HG03354 (cell line): Measurements from ENCODE around the gene ALG8.
"Not testable (repeated sequence)": the region's sequence is repeated elsewhere in the genome, so short reads cannot be mapped to it uniquely, and the experiment has no call there.

ENCODE experiments used
- ATAC-seq: cut with Tn5 transposase; IDR thresholded peaks from one replicate; pipeline ENCODE4 v1.9.1; 2021; ENCODE audit warnings: mild to moderate bottlenecking; ENCODE audit not compliant: unreplicated experiment, poor library complexity, severe bottlenecking

ALG8 gene

DNA sequence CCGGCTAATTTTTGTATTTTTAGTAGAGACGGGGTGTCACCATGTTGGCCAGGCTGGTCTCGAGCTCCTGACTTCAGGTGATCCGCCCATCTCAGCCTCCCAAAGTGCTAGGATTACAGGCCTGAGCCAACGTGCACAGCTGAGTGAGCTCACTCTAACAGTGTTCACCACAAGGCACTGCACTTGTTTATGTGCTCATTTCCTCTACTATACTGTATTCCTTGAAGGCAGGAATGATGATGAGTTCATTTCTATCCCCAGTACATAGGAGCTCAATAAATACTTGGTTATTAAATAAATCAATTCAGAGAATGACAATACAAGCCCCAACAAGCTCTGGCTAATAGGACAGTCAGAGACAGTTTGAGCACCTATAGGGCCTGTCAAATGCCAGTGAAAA lies 29.1 kb downstream of the ALG8 start:
- no peak for ATAC-seq

DNA sequence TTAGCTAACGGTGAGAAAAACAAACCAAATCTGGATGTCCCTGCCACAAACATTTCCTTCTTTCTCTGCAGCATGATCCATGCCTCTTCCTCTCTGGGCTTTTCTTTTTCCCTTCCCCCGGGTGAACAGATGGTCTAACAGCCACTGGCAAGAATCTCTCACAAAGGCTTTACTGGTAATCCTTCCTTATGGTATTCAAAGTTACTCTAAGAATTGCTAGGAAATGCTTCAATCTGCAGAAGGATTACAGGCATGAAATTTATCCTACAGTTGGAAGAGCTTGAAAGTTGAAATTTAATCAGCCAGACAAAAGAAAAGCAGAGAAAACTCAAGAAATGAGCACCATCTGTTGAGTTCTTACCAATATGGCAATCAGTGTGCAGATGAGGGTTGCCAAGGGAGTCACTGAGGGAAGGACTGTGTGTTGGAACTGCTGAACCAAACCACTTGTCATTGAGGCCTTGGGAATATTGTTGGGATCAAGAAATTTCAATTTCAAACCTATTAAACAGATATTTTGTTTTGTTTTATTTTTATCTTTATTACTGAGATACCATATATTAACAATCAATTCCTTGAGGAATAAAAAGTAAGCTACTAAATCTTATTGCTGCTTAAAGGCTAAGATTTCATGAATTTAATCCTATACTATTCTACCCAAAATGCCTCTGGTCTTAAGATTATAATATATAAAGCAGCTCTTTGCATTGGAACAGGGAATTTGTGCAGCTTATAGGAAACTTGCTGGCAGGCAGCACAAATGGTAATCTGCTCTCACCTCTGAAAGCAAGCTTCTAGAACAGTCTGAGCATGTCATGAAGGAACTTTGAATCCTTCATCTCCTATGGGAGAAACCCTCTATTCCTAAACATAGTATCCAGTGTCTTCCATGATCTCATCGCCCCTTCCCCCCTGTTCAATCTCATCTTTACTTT lies 30.1 kb downstream of the ALG8 start:
- ATAC-seq, result no peak

DNA sequence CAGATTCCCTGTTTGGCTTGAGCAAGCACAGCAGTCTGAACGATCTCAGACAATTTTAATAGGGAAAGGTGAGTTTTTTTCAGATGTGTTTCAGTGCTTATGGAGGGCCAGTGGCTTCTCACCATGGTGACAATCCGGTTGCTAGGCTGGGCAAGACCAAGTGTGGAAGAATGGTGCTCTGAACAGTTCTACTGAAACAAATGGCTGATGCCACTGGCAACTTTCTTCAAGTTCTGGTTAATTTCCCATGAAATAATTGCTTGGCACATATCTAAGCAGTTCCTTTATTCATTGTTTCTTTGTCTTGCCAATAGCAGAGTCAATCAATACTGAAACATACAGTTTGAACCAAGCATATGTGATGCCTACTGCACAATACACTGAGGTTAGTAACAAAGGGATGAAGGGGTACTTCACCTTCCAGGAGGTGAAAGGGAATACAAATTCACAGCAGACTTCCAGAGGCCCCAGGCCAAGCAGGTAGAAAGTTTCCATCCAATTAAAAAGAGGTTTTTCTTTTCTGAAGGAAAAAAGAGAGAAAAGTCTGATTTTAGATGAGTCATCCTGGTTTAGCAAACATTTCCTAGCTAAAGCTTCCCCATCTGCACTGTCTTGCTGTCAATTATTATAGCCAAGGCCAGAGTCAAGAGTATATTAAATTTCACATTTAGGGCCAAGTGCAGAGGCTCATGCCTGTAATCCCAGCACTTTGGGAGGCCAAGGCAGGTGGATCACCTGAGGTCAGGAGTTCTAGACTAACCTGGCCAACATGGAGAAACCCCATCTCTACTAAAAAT lies 38.6 kb downstream of the ALG8 start:
- no peak for ATAC-seq

DNA sequence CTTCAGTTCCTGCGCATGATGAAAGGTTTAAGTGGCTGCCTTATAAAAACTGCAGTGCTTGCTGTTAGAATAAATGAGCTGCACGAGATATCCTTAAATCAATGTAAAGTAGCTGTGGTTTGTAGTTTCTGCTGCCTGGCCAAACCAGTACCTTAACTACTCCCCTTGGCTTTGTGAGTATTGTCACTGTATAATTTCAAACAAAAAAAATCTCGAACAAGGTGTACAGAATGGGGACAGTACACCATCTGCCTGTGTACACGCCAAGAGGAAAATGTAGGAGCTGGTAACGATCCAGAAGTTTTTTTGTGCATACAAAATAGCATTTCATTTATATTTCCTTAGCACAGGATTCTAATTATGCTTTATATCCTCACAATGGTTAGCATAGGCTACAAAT lies 39.2 kb downstream of the ALG8 start:
- no peak for ATAC-seq

DNA sequence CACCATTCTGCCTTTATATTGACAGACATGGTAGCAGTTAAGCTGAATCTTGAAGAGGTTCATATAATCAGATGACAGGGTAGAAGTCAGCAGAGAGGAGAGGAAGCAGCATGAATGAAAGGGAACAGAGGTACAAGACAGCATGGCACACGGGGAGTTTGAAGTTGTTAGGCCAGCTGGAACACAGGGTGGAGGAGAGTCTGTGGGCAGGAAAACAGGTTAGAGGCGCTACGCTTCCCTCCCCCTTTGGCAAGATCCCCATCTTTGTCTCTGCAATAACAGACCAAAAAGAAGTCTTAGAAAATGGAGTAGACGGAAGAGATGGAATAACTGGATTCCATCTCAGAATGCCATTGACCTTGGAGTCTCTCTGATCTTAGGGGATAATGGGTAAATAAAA lies 39.8 kb downstream of the ALG8 start:
- no peak for ATAC-seq

DNA sequence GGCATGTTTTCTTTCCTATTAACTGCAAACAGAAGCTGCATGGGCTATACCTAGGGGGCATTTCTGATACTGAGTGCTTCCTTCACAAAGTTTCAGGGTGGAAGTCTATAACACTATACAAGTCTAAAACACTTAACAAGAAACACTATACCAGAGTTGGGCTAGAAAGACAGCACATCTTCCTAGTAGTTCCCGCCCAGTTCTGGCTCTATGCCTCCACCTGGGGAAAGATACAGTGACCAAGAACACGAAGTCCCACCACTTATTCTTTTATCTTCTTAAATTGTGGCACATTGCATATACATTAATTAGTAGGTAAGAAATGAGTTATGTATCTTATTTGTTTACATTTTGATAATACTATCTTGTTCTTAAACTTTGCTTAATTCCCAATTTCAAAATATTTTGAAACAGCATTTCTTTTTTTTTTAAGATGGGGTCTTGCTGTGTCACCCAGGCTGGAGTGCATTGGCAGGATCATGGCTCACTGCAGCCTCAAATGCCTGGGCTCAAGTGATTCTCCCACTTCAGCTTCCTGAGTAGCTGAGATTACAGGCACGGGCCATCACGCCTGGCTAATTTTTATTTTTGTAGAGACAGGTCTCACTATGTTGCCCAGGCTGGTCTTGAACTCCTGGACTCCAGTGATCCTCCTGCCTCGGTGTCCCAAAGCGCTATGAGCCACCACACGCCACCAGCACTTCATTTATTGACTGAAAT lies 41.6 kb downstream of the ALG8 start:
- no peak for ATAC-seq

DNA sequence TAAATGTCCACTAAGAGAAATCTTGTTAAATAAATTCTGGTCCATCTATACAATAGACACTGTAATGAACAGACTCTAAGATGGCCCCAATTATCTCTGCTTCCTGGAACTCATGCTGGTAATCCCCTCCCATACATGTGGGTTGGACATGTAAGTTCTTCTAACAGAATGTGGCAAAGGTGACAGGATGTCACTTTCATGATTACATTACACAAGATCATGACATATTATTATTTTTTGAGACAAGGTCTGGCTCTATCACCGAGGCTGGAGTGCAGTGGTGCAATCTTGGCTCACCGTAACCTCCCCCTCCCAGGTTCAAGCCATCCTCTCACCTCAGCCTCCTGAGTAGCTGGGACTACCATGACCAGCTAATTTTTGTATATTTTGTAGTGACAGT lies 45.2 kb downstream of the ALG8 start:
- no peak for ATAC-seq

DNA sequence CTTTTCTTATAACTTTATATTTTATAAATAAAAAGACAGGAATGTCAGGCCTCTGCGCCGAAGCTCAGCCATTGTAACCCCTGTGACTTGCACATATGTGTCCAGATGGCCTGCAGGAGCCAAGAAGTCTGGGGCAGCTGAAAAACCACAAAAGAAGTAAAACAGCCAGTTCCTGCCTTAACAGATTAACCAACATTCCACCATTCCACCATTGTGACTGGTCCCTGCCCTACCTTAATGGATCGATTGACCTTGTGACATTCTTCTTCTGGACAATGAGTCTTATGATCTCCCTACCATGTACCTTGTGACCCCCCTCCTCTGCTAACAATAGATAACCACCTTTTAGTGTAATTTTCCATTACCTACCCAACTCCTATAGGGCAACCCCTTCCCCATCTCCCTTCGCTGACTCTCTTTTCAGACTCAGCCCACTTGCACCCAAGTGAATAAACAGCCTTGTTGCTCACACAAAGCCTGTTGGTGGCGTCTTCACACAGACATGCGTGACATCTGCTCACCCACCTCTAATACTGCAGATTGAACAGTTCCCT lies 52.8 kb downstream of the ALG8 start:
- not testable (repeated sequence) for ATAC-seq

DNA sequence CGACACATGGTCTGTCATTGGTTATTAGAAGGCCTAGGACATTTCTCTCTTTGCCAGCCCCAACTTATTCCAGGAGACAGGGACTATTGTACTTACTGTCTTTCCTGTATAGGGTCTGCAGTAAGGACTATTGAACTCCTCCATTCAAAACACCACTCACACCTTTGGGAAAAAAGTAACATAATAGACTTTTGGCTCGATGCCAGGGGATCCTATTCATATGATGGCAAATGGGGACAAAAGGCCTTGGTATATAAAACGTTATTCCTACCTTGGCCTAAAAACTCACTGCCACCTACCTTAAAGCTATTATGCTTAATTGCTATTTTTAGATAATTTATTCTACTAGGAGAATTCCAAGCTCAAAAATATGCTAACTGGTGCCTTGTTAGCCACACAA lies 53.5 kb downstream of the ALG8 start:
- no peak for ATAC-seq

DNA sequence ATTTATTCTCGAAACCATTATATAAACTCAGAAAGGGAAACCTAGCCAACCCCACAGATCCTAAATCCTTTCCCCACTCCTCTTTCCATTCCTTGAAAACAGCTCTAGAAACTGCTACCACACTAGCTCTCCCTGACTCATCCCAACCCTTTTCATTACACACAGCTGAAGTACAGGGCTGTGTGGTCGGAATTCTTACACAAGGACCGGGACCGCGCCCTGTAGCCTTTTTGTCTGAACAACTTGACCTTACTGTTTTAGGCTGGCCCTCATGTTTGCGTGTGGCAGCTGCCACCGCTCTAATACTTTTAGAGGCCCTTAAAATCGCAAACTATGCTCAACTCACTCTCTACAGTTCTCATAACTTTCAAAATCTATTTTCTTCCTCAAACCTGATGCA lies 54.9 kb downstream of the ALG8 start:
- ATAC-seq, result not testable (repeated sequence)

DNA sequence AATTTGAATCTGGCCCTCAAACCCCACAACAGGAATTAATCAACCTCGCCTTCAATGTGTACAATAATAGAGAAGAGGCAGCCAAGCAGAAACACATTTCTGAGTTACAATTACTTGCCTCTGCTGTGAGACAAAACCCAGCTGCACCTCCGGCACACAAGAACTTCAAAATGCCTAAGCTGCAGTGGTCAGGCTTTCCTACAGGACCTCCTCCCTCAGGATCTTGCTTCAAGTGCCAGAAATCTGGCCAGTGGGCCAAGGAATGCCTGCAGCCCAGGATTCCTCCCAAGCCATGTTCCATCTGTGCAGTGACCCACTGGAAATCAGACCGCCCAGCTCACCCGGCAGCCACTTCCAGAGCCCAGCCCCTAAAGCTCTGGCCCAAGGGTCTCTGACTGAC lies 56.4 kb downstream of the ALG8 start:
- no peak for ATAC-seq

DNA sequence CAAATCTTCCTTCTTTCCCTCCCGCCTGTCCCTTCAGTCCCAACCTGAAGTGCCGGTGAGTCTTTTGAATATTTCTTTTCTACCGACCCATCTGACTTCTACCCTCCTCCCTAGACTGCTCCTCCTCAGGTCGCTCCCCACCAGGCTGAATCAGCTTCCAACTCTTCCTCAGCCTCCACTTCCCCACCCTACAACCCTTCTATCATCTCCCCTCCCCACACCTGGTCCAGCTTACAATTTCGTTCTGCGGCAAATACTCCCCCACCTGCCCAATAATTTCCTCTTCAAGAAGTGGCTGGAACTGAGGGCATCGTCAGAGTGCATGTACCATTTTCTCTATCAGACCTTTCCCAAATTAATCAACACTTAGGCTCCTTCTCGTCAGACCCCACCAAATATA lies 57.3 kb downstream of the ALG8 start:
- ATAC-seq, result no peak

DNA sequence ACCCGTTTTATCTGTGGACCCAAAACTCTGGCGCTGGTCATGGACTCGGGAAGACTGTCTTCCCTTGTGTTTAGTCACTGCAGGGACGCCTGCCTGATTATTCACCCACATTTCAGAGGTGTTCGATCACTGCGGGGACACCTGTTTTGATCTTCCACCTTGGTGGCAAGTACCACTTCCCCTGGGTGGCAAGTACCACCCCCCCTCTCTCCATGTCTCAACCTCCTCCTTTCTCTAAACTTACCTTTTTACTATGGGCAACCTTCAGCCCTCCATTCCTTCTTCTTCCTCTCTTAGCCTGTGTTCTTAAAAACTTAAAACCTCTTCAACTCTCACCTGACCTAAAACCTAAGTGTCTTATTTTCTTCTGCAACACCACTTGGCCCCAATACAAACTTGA lies 57.8 kb downstream of the ALG8 start:
- no peak for ATAC-seq

DNA sequence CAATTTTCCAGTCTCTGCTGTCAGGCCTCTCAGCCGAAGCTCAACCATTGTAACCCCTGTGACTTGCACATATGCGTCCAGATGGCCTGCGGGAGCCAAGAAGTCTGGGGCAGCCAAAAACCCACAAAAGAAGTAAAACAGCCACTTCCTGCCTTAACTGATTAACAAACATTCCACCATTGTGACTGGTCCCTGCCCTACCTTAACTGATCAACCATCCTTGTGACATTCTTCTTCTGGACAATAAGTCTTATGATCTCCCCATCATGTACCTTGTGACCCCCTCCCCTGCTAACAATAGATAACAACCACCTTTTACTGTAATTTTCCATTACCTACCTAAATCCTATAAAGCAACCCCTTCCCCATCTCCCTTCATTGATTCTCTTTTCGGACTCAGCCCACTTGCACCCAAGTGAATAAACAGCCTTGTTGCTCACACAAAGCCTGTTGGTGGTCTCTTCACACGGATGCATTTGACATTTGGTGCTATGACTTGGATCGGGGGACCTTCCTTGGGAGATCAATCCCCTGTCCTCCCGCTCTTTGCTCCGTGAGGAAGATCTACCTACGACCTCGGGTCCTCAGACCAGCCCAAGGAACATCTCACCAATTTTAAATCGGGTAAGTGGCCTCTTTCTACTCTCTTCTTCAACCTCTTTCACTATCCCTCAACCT lies 58.5 kb downstream of the ALG8 start:
- no peak for ATAC-seq

DNA sequence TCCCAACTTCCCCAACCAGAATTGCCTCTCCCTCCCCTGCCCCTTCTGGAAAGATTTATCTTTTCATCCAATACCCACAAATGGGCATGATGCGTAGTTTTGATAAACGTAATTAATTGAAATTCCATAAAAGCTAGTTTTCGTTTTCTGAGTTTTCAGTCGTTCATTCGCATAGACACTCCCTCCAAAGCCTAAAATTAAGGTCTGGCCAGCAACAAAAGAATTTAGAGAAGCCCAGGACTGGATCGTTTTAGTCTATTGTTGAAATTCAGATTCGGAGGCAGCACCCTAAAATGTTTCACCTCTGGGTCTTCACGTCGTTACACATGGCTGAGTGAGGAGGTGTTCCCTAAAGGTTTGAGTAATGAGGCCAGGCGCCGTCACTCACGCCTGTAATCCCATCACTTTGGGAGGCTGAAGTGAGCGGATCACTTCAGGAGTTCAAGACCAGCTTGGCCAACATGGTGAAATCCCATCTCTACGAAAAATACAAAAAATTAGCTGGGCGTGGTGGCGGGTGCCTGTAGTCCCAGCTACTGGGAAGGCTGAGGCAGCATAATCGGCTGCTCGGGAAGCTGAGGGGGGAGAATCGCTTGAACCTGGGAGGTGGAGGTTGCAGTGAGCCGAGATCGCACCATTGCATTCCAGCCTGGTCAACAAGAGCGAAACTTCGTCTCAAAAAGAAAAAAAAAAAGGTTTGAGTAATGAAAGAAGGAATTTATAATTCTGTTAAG lies 59.2 kb downstream of the ALG8 start:
- no peak for ATAC-seq

DNA sequence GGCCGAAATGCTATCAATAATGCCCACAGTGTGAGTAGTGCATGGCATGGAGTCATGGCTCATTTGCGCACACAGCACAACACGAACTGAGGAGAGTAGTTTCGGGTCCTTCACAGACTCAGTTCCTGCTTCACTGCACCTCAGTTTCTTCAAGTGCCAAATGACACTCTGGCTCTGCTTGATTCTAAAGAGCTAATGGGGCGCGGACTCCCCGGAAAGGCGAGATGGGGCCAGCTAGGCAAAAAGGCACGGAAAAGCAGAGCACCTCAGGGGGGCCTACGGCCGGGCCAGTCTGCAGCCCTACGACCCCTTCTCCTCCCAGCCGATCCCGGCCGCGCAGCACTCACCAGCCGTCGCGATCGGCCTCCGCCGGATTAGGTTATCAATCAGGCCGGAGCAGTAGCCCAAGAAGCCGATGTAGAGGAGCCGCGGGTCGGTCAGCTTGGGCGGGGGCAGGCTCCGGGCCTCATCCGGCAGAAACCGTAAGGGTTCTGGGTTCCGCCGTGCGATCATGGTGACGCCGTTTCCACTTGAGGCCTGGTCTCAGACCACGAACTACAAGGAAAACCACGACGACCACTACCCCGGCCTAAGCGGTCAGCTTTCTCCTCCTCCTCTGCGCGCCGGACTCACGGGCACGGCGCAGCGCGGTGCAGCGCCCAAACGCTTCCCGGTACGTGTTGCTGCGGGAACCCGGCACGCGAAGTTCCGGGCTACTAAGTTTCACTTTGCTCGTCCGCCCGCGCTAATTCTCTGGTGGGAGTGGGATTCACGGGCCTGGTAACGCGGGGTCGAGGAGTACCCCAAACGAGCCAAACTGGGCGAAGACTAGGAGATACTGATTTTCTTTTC lies 60.0 kb downstream of the ALG8 start, which contains the start of gene NDUFC2:
Gene NDUFC2, minus strand, starts transcription at position 631 of the 852 bp plus-strand sequence. Its CDS starts 118 bp downstream, at position 513.
- ATAC-seq, result peak; percentile 78

DNA sequence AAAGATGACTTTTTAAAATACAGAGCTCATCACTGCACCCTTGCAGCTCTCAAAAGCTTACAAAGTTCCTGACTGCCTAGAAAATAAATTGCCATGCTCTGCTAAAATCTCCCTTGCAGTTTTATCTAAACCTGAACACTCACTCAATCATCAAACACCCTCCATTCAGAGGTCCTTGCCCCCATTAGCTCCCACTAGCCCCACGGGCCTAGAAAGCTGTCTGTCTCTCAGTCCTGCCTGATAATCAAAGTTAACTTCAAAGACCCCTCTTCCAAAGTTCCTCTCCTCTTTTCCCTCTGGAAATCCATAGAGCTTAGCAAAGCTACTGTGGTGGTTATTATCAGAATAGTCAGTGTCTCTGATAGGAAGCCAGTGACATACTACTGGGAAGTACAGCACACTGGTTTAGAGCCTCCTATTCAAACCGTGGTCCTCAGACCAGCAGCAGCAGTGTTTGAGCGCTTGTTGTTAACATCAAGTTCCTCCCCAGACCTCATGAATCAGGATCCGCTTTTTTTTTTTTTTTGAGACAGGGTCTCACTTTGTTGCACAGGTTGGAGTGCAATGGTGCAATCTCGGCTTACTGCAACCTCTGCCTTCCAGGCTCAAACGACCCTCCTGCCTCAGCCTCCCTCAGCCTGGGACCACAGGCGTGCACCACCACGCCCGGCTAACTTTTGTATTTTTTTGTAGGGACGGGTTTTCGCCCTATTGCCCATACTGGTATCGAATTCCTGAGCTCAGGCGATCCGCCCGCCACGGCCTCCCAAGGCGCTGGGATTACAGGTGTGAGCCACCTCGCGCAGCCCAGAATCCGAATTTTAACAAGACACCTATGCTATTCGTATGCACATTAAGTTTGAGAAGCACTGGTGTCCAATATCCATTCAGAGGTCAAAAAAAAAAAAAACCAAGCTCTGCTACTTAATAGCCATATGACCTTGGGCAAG lies 60.9 kb downstream of the ALG8 start:
- ATAC-seq, result no peak
